ENCODE measurements around the gene LDAF1.

- no peak for TF ChIP-seq EZH2 (IDR thresholded peaks at IDR 0.05; ENCODE audit: insufficient read depth, poor library complexity, severe bottlenecking)
- TF ChIP-seq EZH2phosphoT487 (IDR thresholded peaks at IDR 0.05; ENCODE audit: insufficient read depth, low read depth) = no peak
Observed at GRCh38 chr16:21217121-21217520, 58.6 kb downstream of the LDAF1 start.

Data from GM23248 (cell line).